Common myeloid progenitor, CD34-positive (primary cell): ENCODE data around the gene CNTN5.

Source experiments
- CTCF ChIA-PET: fragments of 350-600 bp; sonication (Branson Sonifier 250); formaldehyde crosslinking; loops from one replicate; lab custom pipeline; 2021; ENCODE audit warnings: antibody characterized with exemption; lab: Charles Lee
- POLR2A ChIA-PET: fragments of 350-600 bp; sonication (Branson Sonifier 250); formaldehyde crosslinking; loops from one replicate; lab custom pipeline; 2021; ENCODE audit warnings: antibody characterized with exemption; lab: Charles Lee
- DNase-seq, 3 donors: peaks; one replicate each; pipeline versions ENCODE4 v3.0.0 to v3.0.0-alpha.2; 2013
- H3K27ac ChIP-seq, 2 experiments: 1 replicate in 1 of 2; 2 replicates in 1 of 2; pipeline ENCODE4 v1.7.0; 2013; ENCODE audit warnings: inconsistent platforms in 2 of 2, low read length in 2 of 2, mild to moderate bottlenecking in 2 of 2, low read depth in 1 of 2, moderate library complexity in 1 of 2; ENCODE audit not compliant: severe bottlenecking in 2 of 2, insufficient read depth in 1 of 2, poor library complexity in 1 of 2
- H3K27me3 ChIP-seq, 5 experiments: replicated peaks in 2 of 5; 1 replicate in 3 of 5; 2 replicates in 2 of 5; pipeline versions ENCODE4 v1.6.1 to v1.7.0; 2013; ENCODE audit warnings: low read length in 4 of 5, mild to moderate bottlenecking in 2 of 5, moderate library complexity in 2 of 5, inconsistent platforms in 1 of 5; ENCODE audit not compliant: insufficient read depth in 5 of 5, control insufficient read depth in 4 of 5
- H3K36me3 ChIP-seq, 4 experiments: 1 replicate in 2 of 4; 2 replicates in 2 of 4; pipeline versions ENCODE4 v1.6.1 to v1.7.0; 2013; ENCODE audit warnings: low read length in 3 of 4, control low read depth in 1 of 4, mild to moderate bottlenecking in 1 of 4; ENCODE audit not compliant: control insufficient read depth in 4 of 4, insufficient read depth in 4 of 4
- H3K4me1 ChIP-seq, 4 experiments: 1 replicate in 3 of 4; 2 replicates in 1 of 4; pipeline versions ENCODE4 v1.6.1 to v1.7.1; 2013; ENCODE audit warnings: low read length in 3 of 4, mild to moderate bottlenecking in 3 of 4, control low read depth in 1 of 4, inconsistent platforms in 1 of 4, moderate library complexity in 1 of 4; ENCODE audit not compliant: control insufficient read depth in 4 of 4, insufficient read depth in 4 of 4; ENCODE audit errors: control extremely low read depth in 1 of 4
- H3K4me3 ChIP-seq, 7 experiments: 1 replicate in 4 of 7; 2 replicates in 3 of 7; pipeline versions ENCODE4 v1.5.1 to v1.7.0; 2013; ENCODE audit warnings: mild to moderate bottlenecking in 7 of 7, low read length in 6 of 7, moderate library complexity in 6 of 7, inconsistent platforms in 2 of 7, low read depth in 2 of 7, control low read depth in 1 of 7; ENCODE audit not compliant: insufficient read depth in 4 of 7, control insufficient read depth in 1 of 7; ENCODE audit errors: extremely low read depth in 1 of 7
- H3K9me3 ChIP-seq, 5 experiments: 1 replicate in 4 of 5; 2 replicates in 1 of 5; pipeline versions ENCODE4 v1.6.1 to v1.7.1; 2013; ENCODE audit warnings: low read length in 4 of 5, mild to moderate bottlenecking in 2 of 5, inconsistent platforms in 1 of 5, low read depth in 1 of 5, moderate library complexity in 1 of 5; ENCODE audit not compliant: control insufficient read depth in 4 of 5, insufficient read depth in 2 of 5; ENCODE audit errors: control extremely low read depth in 1 of 5
- WGBS: methylation state at CpG from one replicate; pipeline ENCODE4 v1.1.5; 2013; ENCODE audit not compliant: insufficient coverage; 5-methylcytosine and 5-hydroxymethylcytosine counted together

The CNTN5 gene

DNA sequence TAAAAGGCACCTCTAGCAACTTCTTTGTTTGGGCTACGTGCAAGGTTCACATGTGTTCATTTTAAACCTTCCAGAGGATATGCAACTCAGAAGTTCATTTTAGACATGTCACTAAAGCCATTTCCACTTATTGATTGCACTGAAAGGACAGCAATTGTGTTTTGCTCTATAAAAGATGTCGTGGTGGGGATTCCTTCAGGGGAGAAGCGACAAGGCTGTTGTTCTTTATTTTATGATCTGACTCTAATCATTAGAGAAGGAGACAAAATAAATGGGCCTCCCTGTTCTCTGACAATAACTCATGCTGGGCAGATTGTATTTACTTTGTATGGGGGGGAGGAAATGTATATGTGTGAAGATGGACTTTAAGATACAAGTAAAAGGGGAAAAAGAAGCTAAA lies 1296.2 kb downstream of the CNTN5 start:
- no peak overlapping the region for H3K4me3 ChIP-seq
- DNase-seq = no peak

GRCh38 chr11:100319691-100320090 lies 1298.9 kb downstream of the CNTN5 start:
- no peak for DNase-seq
- Histone ChIP-seq H3K4me1 (no peaks in the 10 kb centered on the region), H3K27me3 (no peaks in the 10 kb centered on the region), H3K36me3 (no peaks in the 10 kb centered on the region), H3K27ac (no peak overlapping the region), H3K9me3 (no peaks in the 10 kb centered on the region), H3K4me3 (no peak overlapping the region)
- CTCF ChIA-PET = no interaction called here
- POLR2A ChIA-PET = no interaction called here
- 83% methylated on average over 1 of the region's 3 CpGs for WGBS

More for the DNA sequence above, 1296.2 kb downstream of the CNTN5 start:
- Histone ChIP-seq H3K36me3 (no peaks in the 10 kb centered on the region), H3K27ac (no peak overlapping the region), H3K27me3 (no peaks in the 10 kb centered on the region), H3K4me1 (no peaks in the 10 kb centered on the region), H3K9me3 (no peaks in the 10 kb centered on the region)
- CTCF ChIA-PET = no interaction called here
- 66% methylated on average over 3 of the region's 3 CpGs for WGBS
- POLR2A ChIA-PET = no interaction called here

DNA sequence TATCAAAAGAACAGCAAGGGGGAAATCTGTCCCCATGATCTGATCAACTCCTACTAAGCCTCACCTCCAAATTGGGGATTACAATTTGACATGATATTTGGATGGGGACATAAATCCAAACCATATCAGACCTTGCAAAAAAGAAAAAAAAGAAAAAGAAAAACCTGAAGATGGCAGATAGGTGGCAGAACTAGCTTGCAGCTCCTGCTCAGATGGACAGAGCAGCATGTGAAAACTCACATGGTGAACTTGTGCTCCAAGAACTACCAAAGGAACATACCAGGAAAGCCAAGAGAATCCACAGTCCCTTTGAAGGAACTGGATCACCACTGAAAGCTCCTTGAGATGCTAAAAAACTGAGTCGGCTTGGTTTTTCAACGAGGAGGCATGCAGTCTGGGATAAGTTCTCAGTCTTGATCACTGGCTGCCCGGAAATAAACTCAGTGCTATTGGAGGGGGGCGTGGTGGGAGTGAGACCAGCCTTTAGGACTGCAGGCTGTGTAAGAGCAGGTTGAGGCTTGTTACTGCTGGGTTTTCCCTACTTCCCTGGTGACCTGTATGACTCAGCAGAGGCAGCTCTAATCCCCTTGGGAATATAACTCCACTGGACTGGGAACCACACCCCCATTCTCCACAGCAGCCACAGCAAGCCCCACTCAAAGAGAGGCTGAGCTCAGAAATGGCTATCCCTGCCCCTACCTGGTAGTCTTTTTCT lies 1308.0 kb downstream of the CNTN5 start:
- WGBS = 89% methylated on average over 4 of the region's 4 CpGs
- no peak for DNase-seq
- Histone ChIP-seq H3K36me3 (no peaks in the 10 kb centered on the region), H3K9me3 (no peaks in the 10 kb centered on the region), H3K4me1 (no peaks in the 10 kb centered on the region), H3K4me3 (no peak overlapping the region), H3K27me3 (no peaks in the 10 kb centered on the region), H3K27ac (no peak overlapping the region)
- POLR2A ChIA-PET = no interaction called here
- CTCF ChIA-PET = no interaction called here

GRCh38 chr11:100329352-100329751 lies 1308.6 kb downstream of the CNTN5 start:
- Histone ChIP-seq H3K9me3 (no peaks in the 10 kb centered on the region), H3K36me3 (no peaks in the 10 kb centered on the region), H3K27me3 (no peaks in the 10 kb centered on the region), H3K27ac (no peak overlapping the region), H3K4me3 (no peak overlapping the region), H3K4me1 (no peaks in the 10 kb centered on the region)
- ChIA-PET CTCF (no interaction called here), POLR2A (no interaction called here)
- DNase-seq = no peak

DNA sequence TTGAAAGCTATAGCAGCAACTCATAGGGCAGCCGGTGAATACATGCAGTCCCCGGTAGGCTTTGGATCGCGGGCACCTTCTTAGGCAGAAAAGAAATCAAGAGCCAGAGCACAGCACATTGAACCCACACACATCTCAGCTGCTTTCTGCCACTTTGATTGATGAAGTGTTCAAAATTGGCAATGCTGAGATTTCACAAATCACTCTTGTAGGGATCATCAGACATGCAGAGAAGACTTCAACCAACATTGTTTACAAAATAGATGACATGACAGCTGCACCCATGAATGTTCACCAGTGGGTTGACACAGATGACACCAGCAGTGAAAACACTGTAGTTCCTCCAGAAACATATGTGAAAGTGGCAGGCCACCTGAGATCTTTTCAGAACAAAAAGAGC lies 1316.1 kb downstream of the CNTN5 start:
- ChIA-PET CTCF (no interaction called here), POLR2A (no interaction called here)
- H3K27ac ChIP-seq = no peak overlapping the region
- 90% methylated on average over 2 of the region's 4 CpGs for WGBS
- H3K4me1 ChIP-seq = no peaks in the 10 kb centered on the region
- no peak for DNase-seq
- no peaks in the 10 kb centered on the region for H3K27me3 ChIP-seq
- H3K9me3 ChIP-seq = no peaks in the 10 kb centered on the region
- no peaks in the 10 kb centered on the region for H3K36me3 ChIP-seq
- no peak overlapping the region for H3K4me3 ChIP-seq

GRCh38 chr11:100338144-100338840 lies 1317.5 kb downstream of the CNTN5 start:
- no peaks in the 10 kb centered on the region for H3K9me3 ChIP-seq
- 95% methylated on average over 5 of the region's 6 CpGs for WGBS
- H3K27me3 ChIP-seq = no peaks in the 10 kb centered on the region
- no peaks in the 10 kb centered on the region for H3K4me1 ChIP-seq
- H3K36me3 ChIP-seq = no peaks in the 10 kb centered on the region
- no peak for DNase-seq
- POLR2A ChIA-PET = no interaction called here
- H3K27ac ChIP-seq = no peak overlapping the region
- no peak overlapping the region for H3K4me3 ChIP-seq
- CTCF ChIA-PET = no interaction called here

DNA sequence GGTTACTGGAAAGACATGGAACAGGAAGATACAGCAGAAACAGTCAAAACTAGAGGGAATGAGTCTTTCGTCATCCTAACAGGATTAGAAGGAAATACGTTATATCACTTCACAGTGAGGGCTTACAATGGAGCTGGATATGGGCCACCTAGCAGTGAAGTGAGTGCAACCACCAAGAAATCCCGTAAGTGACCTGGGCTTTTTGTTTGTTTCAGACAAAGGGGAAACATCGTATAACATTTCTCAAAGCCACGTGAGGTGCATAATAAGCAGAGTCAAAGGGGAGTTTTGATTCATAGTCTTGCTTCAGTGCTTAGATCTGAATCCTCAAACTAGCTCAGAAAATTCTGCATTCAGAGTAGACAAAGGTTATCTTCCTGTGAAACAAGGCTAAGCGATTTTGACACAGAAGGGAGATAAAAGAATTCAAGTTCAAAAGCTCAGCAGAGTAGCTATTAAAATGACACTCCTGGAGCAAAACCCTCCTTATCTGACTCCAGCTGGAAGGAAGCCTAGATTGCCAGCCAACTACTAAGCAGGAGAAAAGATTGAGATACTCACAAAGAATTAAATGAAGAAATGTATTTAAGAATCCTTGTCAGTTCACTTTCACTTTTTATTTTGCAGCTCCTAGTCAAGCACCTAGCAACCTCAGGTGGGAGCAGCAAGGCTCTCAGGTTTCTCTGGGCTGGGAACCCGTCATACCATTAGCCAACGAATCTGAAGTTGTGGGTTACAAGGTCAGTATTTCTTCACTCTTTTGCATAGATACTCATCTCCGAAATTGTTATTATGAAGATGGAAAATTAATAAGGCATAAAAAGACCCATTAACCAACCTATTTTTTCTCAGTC lies 1319.9 kb downstream of the CNTN5 start:
- POLR2A ChIA-PET = no interaction called here
- H3K27ac ChIP-seq = no peak overlapping the region
- no peaks in the 10 kb centered on the region for H3K36me3 ChIP-seq
- no peak for DNase-seq
- H3K27me3 ChIP-seq = no peaks in the 10 kb centered on the region
- WGBS = 79% methylated on average over 6 of the region's 9 CpGs
- H3K9me3 ChIP-seq = no peaks in the 10 kb centered on the region
- no peaks in the 10 kb centered on the region for H3K4me1 ChIP-seq
- H3K4me3 ChIP-seq = no peak overlapping the region
- CTCF ChIA-PET = no interaction called here
